Left ventricle myocardium inferior (tissue), 1 donor: ENCODE results near the gene NADK2. TPM values are rescaled to one million over a fixed set of nuclear protein-coding genes. Genes with fewer than 3 reads are reported as not detected.

Experiments used
- DNase-seq: peaks from one replicate; pipeline ENCODE4 v3.0.0-alpha.2; 2020
- H3K27ac ChIP-seq: fragments of 200-600 bp; replicated peaks from 2 replicates; pipeline ENCODE4 v1.8.0; 2021
- H3K27me3 ChIP-seq: fragments of 200-600 bp; 2 replicates; pipeline ENCODE4 v1.8.0; 2021; ENCODE audit warnings: low read depth
- H3K36me3 ChIP-seq: fragments of 200-600 bp; 2 replicates; pipeline ENCODE4 v1.8.0; 2021
- H3K4me1 ChIP-seq: fragments of 200-600 bp; 2 replicates; pipeline ENCODE4 v1.8.0; 2021
- H3K4me3 ChIP-seq: fragments of 200-600 bp; 2 replicates; pipeline ENCODE4 v1.8.0; 2021; ENCODE audit warnings: mild to moderate bottlenecking, moderate library complexity
- H3K9me3 ChIP-seq: fragments of 200-600 bp; replicated peaks from 2 replicates; pipeline ENCODE4 v1.8.0; 2021
- CTCF ChIP-seq: fragments of 200-600 bp; IDR thresholded peaks from 2 replicates; pipeline ENCODE4 v1.8.0; 2021; ENCODE audit warnings: antibody characterized with exemption, mild to moderate bottlenecking, borderline replicate concordance
- intact Hi-C: fragments of 100-400 bp; cut with micrococcal nuclease; formaldehyde crosslinking; loops from one replicate; pipeline ENCODE4 v1.11.0; 2022
- total RNA-seq: library from RNA; stranded (reverse); fragmentation: NEBNext Ultra II Directional; extraction: Animal tissue kit (Norgen Biotek cat#: 25700); gene quantifications from one replicate; pipeline ENCODE4 v1.2.1, GENCODE V29; 2021
- donor health status: DM: no; HTN: yes; CAD: no; lungs with severe emphysema.

The NADK2 gene
- total RNA-seq, 1 donor from 2014 or later = 35.4 TPM

- Histone ChIP-seq H3K36me3 (no peaks in the 10 kb centered on the region), H3K27me3 (no peaks in the 10 kb centered on the region), H3K9me3 (no peaks in the 10 kb centered on the region), H3K4me3 (peak overlapping the region; percentile 95), H3K27ac (peak overlapping the region; percentile 98), H3K4me1 (peaks cover 62% of the 10 kb centered on the region)
- DNase-seq = no peak
- intact Hi-C loops = no loop called here
- no peak for TF ChIP-seq CTCF
Measured at GRCh38 chr5:36238502-36239295, 3.0 kb downstream of the NADK2 start.

GRCh38 chr5:36237751-36238150 lies 4.0 kb downstream of the NADK2 start:
- H3K36me3 ChIP-seq = no peaks in the 10 kb centered on the region
- intact Hi-C loops = no loop called here
- no peak for DNase-seq
- no peaks in the 10 kb centered on the region for H3K9me3 ChIP-seq
- H3K27me3 ChIP-seq = no peaks in the 10 kb centered on the region
- TF ChIP-seq CTCF = no peak
- no peak overlapping the region for H3K27ac ChIP-seq
- H3K4me3 ChIP-seq = no peak overlapping the region
- H3K4me1 ChIP-seq = peaks cover 59% of the 10 kb centered on the region

- Histone ChIP-seq H3K4me3 (no peak overlapping the region), H3K27me3 (no peaks in the 10 kb centered on the region), H3K4me1 (peaks cover 55% of the 10 kb centered on the region), H3K36me3 (no peaks in the 10 kb centered on the region), H3K9me3 (no peaks in the 10 kb centered on the region), H3K27ac (no peak overlapping the region)
- DNase-seq = no peak
- intact Hi-C loops = no loop called here
- TF ChIP-seq CTCF = no peak
Measured at GRCh38 chr5:36236801-36237200, 4.9 kb downstream of the NADK2 start.

GRCh38 chr5:36232533-36232932 lies 9.2 kb downstream of the NADK2 start:
- no peak for TF ChIP-seq CTCF
- Histone ChIP-seq H3K9me3 (no peaks in the 10 kb centered on the region), H3K27me3 (no peaks in the 10 kb centered on the region), H3K4me1 (peaks cover 48% of the 10 kb centered on the region), H3K27ac (no peak overlapping the region), H3K4me3 (no peak overlapping the region), H3K36me3 (no peaks in the 10 kb centered on the region)
- intact Hi-C loops = no loop called here
- DNase-seq = no peak

GRCh38 chr5:36230151-36230790 lies 11.5 kb downstream of the NADK2 start:
- intact Hi-C loops = no loop called here
- H3K4me3 ChIP-seq = no peak overlapping the region
- no peak for DNase-seq
- H3K36me3 ChIP-seq = peaks cover 10% of the 10 kb centered on the region
- no peaks in the 10 kb centered on the region for H3K27me3 ChIP-seq
- peak overlapping the region; percentile 9 for H3K27ac ChIP-seq
- TF ChIP-seq CTCF = no peak
- no peaks in the 10 kb centered on the region for H3K9me3 ChIP-seq
- peaks cover 36% of the 10 kb centered on the region for H3K4me1 ChIP-seq
